HepG2 (cell line): Measurements from ENCODE around the gene ST8SIA6. TPM values are rescaled to one million over a fixed set of nuclear protein-coding genes. Genes with fewer than 3 reads are reported as not detected.

Experiments used
- ARHGAP35 ChIP-seq: sonication (generic); formaldehyde crosslinking; IDR thresholded peaks from 2 replicates; pipeline ENCODE4 v1.9.0; 2022; ENCODE audit warnings: mild to moderate bottlenecking, inconsistent platforms, moderate library complexity, missing genetic modification reagents, borderline replicate concordance
- ATF4 ChIP-seq, 2 experiments: fragments of 450-650 bp in 1 of 2; sonication (generic) in 1 of 2; formaldehyde crosslinking; IDR thresholded peaks; 2 replicates each; pipeline versions ENCODE4 v1.5.0 to v1.8.0; 2020 to 2022; ENCODE audit warnings: mild to moderate bottlenecking in 1 of 2, missing genetic modification reagents in 1 of 2
- IRF9 ChIP-seq: sonication (generic); formaldehyde crosslinking; IDR thresholded peaks from 2 replicates; pipeline ENCODE4 v1.8.0; 2022; ENCODE audit warnings: missing genetic modification reagents, mild to moderate bottlenecking, borderline replicate concordance
- KAT7 ChIP-seq: IDR thresholded peaks from 2 replicates; pipeline ENCODE4 v1.6.1; 2018; ENCODE audit warnings: borderline replicate concordance, missing compliant biosample characterization
- KMT2B ChIP-seq: IDR thresholded peaks from 2 replicates; pipeline ENCODE4 v1.6.1; 2016; ENCODE audit warnings: missing genetic modification reagents, missing compliant biosample characterization
- ONECUT2 ChIP-seq: sonication (generic); formaldehyde crosslinking; IDR thresholded peaks from 2 replicates; pipeline ENCODE4 v1.4.0; 2020; ENCODE audit warnings: missing genetic modification reagents
- RARA ChIP-seq: IDR thresholded peaks from 2 replicates; pipeline ENCODE4 v1.6.1; 2016; ENCODE audit warnings: missing genetic modification reagents, missing compliant biosample characterization
- ZNF572 ChIP-seq: sonication (generic); formaldehyde crosslinking; IDR thresholded peaks from 2 replicates; pipeline ENCODE4 v1.5.1; 2020; ENCODE audit warnings: mild to moderate bottlenecking, missing genetic modification reagents
- ZNF609 ChIP-seq: sonication (generic); formaldehyde crosslinking; IDR thresholded peaks from 2 replicates; pipeline ENCODE4 v1.4.0; 2020; ENCODE audit warnings: mild to moderate bottlenecking, missing genetic modification reagents, borderline replicate concordance
- polyA plus RNA-seq, 8 experiments: library from polyadenylated mRNA; depleted of rRNA in 3 of 8; stranded (reverse) in 7 of 8; unstranded in 1 of 8; fragments of >200 nt; fragmentation: Illumina TruSeq in 4 of 8; extraction: Trizol in 4 of 8; gene quantifications; 2 replicates each; pipeline versions ENCODE4 v1.2.1 to v1.2.3, GENCODE V29; 2011 to 2016; ENCODE audit warnings: low read depth in 4 of 8, missing spikeins in 1 of 8, mixed read lengths in 1 of 8; ENCODE audit not compliant: insufficient read depth in 1 of 8
- total RNA-seq, 5 experiments: library from RNA; depleted of rRNA; stranded (reverse); fragments of >200 nt; fragmentation: Illumina TruSeq; extraction: Trizol; gene quantifications; 2 replicates each; pipeline ENCODE4 v1.2.3, GENCODE V29; 2016; ENCODE audit warnings: low read depth in 1 of 5

The ST8SIA6 gene
- total and polyA plus RNA-seq, 2 of the 13 experiments (the other 11 are each of a cell fraction or from before 2014, with no cell fraction given) = not detected

GRCh38 chr10:17432723-17433122, 21.7 kb downstream of the ST8SIA6 start (continued):
- TF ChIP-seq ZNF609 (CRISPR knock-in tag) (no peak), ARHGAP35 (CRISPR knock-in tag) (no peak), ONECUT2 (no peak), RARA (no peak), ZNF572 (CRISPR knock-in tag) (no peak), IRF9 (CRISPR knock-in tag) (no peak), KAT7 (CRISPR knock-in tag) (no peak), ATF4 (CRISPR knock-in tag; IDR thresholded peaks at IDR 0.05) (no peak), KMT2B (CRISPR knock-in tag) (no peak)
